GM12891 (cell line): Measurements from ENCODE around the gene TCHHL1.

Experiments
- DNase-seq: peaks from one replicate; pipeline ENCODE4 v3.0.0; 2011; ENCODE audit warnings: low spot score; ENCODE audit not compliant: insufficient read length
- FAIRE-seq: peaks from 2 replicates; lab custom pipeline; 2011; peaks lifted over from hg19 to GRCh38; lab: Jason Lieb, UNC
- PAX5 ChIP-seq: IDR thresholded peaks from 2 replicates; pipeline ENCODE4 v1.6.1; 2011; ENCODE audit warnings: low read length, moderate library complexity, mild to moderate bottlenecking; ENCODE audit not compliant: insufficient read depth, severe bottlenecking
- POLR2A ChIP-seq: IDR thresholded peaks from 2 replicates; pipeline ENCODE4 v1.6.1; 2011; ENCODE audit warnings: low read depth, low read length, control low read depth
- POLR2AphosphoS5 ChIP-seq: IDR thresholded peaks from 2 replicates; pipeline ENCODE4 v1.6.1; 2011; ENCODE audit warnings: low read depth, low read length, control low read depth
- POU2F2 ChIP-seq: IDR thresholded peaks from 2 replicates; pipeline ENCODE4 v1.6.1; 2011; ENCODE audit warnings: low read depth, mild to moderate bottlenecking, control low read depth, low read length, moderate library complexity
- SPI1 ChIP-seq: IDR thresholded peaks from 2 replicates; pipeline ENCODE4 v1.6.1; 2011; ENCODE audit warnings: low read depth, low read length, control low read depth
- TAF1 ChIP-seq: IDR thresholded peaks from 2 replicates; pipeline ENCODE4 v1.6.1; 2011; ENCODE audit warnings: low read depth, low read length, control low read depth

The TCHHL1 gene

GRCh38 chr1:152110860-152111514 lies 22.1 kb upstream of the TCHHL1 start:
- no peak for TF ChIP-seq PAX5
- no peak for TF ChIP-seq POLR2A
- FAIRE-seq, result peak; percentile 33
- DNase-seq, result no peak

GRCh38 chr1:152110365-152110859 lies 21.5 kb upstream of the TCHHL1 start:
- DNase-seq (no peak), FAIRE-seq (no peak)
- no peak for TF ChIP-seq POLR2AphosphoS5
- TF ChIP-seq POU2F2, result no peak
- no peak for TF ChIP-seq PAX5
- no peak for TF ChIP-seq SPI1
- TF ChIP-seq TAF1, result no peak
- no peak for TF ChIP-seq POLR2A

- TF ChIP-seq TAF1 (no peak), POLR2AphosphoS5 (no peak), POU2F2 (no peak), POLR2A (no peak), SPI1 (no peak), PAX5 (no peak)
- DNase-seq (no peak), FAIRE-seq (no peak)
Observed at GRCh38 chr1:152109998-152110294, 21.1 kb upstream of the TCHHL1 start.

GRCh38 chr1:152109231-152109997 lies 20.6 kb upstream of the TCHHL1 start:
- DNase-seq (no peak), FAIRE-seq (no peak)
- TF ChIP-seq POLR2A (no peak), SPI1 (no peak), PAX5 (no peak), POLR2AphosphoS5 (no peak), TAF1 (no peak), POU2F2 (no peak)

- DNase-seq (no peak), FAIRE-seq (no peak)
- TF ChIP-seq SPI1, result no peak
- TF ChIP-seq POLR2A, result no peak
- TF ChIP-seq PAX5, result no peak
- no peak for TF ChIP-seq POLR2AphosphoS5
- TF ChIP-seq POU2F2, result no peak
Observed at GRCh38 chr1:152108882-152109222, 20.0 kb upstream of the TCHHL1 start.

- TF ChIP-seq POLR2A (no peak), PAX5 (no peak), TAF1 (no peak), POLR2AphosphoS5 (no peak), SPI1 (no peak), POU2F2 (no peak)
- no peak for FAIRE-seq
- no peak for DNase-seq
Observed at GRCh38 chr1:152107984-152108881, 19.4 kb upstream of the TCHHL1 start.

- no peak for DNase-seq
- TF ChIP-seq POU2F2, result no peak
- no peak for TF ChIP-seq PAX5
- no peak for TF ChIP-seq POLR2A
- no peak for TF ChIP-seq TAF1
- no peak for TF ChIP-seq SPI1
- no peak for TF ChIP-seq POLR2AphosphoS5
- no peak for FAIRE-seq
Observed at GRCh38 chr1:152107031-152107983, 18.4 kb upstream of the TCHHL1 start.

GRCh38 chr1:152104854-152105253 lies 16.0 kb upstream of the TCHHL1 start:
- TF ChIP-seq SPI1 (no peak), POLR2A (no peak), POLR2AphosphoS5 (no peak)
- DNase-seq (no peak), FAIRE-seq (no peak)

GRCh38 chr1:152096931-152097330 lies 8.1 kb upstream of the TCHHL1 start:
- DNase-seq, result no peak
- FAIRE-seq, result no peak
- no peak for TF ChIP-seq PAX5
- no peak for TF ChIP-seq POLR2A
- no peak for TF ChIP-seq POLR2AphosphoS5
